HG02610 (cell line): Measurements from ENCODE around the gene AJAP1.

ENCODE experiments used
- ATAC-seq: cut with Tn5 transposase; IDR thresholded peaks from one replicate; pipeline ENCODE4 v1.9.1; 2021; ENCODE audit warnings: mild to moderate bottlenecking, moderate library complexity; ENCODE audit not compliant: unreplicated experiment

The AJAP1 gene

DNA sequence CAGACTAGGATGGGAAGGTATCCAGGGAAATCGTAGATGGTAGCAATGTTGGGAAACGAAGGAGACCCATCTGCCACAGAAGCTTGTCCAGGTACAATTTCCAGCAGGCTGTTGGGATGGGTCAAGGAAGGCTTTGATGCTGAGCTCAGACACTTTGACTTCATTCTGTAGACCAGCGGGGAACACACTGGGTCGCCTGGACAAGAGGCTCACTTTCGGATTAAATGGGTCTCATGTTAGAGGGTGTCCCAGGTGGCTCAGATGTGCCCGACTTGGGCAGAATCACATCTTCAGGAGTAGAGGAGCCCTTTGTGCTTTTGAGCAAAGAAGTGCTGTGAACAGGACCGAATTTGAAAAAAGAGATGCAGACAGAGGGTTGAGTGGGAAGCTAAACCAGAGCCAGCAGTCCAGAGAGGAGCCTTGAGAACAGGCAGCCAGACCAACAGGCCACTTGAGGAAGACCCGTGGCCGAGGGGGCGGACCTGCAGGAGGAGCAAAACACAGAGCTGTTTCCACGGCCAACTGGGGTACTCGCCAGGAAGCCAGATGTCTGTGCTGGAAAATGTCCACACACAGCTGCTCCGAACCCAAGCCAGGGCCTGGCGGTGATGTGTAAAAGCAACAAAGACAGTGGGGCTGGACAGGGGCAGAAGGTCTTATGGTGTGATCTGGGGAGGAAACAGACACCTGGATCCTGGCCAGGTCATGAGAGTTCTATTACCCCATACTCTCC, 146.9 kb downstream of the AJAP1 start:
- ATAC-seq = no peak

DNA sequence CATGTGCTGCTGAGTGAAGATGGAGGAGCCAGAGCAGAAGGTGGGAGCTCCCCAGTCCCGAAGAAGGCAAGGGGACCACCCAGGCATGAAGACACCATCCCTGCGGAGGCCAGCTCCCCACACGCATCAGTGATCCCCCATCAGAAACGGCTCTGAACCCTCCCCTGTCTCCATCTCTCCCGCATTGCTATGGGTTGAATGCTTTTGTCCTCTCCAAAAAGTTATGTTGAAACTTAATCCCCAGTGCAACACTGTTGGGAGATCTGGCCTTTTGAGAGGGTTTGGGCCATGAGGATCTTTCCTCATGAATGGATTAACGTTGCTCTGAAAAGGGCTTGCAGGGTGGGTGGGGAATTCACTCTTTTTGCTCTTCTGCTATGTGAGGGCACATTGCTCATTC, 147.6 kb downstream of the AJAP1 start:
- ATAC-seq = no peak

DNA sequence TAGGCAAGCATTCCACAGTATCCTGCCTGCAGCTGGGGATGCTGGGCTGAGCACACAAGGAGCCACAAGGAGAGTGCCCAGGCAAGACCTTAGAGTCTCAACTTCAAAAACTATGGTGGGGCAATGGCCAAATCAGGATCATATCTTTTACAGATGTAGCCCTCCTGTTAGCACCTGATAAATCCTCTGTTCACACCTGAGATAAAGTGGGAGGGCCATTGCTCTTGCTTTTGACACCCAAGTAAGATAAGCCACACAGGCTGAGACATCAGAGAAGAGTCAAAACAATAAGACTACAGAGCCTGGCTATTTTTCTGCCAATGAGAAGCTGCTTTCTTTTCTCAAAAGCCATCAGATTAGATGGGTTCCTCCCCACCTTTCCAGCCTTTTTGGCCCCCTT, 148.9 kb downstream of the AJAP1 start:
- ATAC-seq = no peak

DNA sequence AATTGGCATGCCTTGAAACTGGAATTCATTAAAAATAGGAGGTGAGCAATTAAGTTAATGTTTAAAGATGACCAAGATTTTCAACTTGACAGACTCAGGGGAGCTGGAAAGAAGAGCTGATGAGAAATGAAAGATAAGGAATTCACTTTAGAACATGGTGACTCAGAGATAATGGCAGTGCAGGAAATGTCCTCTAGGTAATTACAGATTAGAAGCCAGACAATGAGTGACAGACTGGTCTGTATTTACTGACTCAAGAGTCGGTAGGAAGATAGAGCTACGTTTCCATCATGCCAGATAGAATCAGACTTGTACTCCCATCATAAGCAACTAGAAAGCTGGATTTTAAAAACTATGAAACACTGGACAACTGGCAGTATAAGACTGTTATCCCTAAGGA, 151.6 kb downstream of the AJAP1 start:
- ATAC-seq = no peak

DNA sequence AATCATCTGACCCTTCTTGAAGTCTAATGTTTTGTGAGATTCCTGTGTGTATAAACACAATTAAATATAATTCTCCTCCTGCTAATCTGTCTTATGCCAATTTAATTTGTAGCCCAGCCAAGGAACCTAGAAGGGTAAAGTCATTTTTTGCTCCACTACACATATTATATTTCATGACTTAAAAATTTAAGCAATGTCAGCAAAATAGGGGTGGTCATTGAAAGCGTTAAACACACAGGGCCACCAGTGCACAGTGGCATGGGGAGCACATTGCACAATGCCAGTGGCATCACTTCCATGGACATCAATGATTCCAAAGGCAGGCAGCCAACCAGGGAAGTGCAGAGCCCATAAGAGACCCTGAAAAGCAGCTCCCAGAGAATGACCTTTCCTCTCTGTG, 166.1 kb downstream of the AJAP1 start:
- ATAC-seq = no peak

DNA sequence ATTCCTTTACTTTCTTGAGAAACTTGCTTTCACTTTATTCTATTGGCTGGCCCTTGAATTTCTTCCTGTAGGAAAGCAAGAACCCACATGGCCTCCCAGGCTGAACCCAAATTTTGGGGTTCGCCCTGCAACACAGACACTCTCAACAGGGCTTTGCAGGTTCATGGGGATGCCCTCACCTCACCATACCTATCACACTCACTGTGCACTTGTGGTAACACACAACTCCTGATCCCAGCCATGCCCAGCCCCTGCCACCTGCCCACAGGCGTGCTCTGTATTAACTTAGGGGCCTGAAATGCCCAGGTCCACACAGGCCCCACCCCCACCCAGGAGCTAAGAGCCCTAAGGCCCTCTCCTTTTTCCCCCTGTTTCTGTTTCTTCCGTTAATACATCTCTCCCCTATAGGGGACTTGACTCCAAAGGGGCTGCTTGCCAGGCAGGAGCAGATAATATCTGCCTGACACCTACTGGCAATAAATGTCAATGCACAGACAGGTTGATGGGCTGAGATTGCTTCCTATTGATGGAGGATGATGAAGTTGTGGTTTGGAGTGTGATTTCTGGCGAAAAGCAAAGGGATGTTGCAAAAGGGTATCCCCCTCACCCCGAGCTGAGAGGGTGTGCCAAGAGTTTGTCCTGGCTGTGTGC, 171.5 kb downstream of the AJAP1 start:
- ATAC-seq = no peak

DNA sequence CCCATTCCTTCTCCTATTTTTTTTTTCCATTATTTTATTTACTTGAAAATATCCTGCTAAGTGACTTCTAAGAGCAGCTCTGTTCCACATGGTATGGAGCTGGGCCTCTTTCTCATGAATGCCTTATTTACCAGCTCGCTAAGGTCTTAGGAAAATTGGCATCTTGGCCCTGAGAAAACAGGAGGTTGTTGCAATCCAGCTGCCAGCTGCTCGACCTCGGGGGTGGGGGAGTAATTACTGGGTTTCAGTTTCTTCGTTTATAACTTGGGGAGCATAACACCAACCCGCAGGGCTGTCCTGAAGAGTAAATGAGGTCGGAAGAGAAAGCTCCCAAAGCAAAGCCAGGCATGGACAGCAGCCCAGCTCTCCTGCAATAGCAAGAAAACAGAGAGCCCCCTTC, 176.3 kb downstream of the AJAP1 start:
- ATAC-seq = no peak

DNA sequence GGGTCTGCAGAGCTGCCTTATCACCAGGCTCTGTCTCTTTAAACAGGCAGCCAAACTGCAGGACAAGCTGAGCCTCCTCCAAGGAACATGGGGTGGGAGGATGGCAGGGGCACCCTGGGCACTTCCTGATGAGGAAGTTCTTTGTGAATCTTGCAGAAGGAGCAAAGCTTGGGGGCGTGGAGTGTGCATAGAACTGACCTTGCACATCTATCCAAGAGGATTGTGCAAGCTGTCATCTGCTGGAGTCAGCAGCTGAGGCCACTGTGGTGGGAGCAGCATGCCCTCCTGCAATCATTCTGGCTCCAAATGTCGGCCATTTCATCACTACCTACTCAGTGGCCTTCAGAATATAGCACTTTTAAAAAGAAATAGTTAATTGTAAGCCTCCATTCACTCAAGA, 182.2 kb downstream of the AJAP1 start:
- no peak for ATAC-seq

DNA sequence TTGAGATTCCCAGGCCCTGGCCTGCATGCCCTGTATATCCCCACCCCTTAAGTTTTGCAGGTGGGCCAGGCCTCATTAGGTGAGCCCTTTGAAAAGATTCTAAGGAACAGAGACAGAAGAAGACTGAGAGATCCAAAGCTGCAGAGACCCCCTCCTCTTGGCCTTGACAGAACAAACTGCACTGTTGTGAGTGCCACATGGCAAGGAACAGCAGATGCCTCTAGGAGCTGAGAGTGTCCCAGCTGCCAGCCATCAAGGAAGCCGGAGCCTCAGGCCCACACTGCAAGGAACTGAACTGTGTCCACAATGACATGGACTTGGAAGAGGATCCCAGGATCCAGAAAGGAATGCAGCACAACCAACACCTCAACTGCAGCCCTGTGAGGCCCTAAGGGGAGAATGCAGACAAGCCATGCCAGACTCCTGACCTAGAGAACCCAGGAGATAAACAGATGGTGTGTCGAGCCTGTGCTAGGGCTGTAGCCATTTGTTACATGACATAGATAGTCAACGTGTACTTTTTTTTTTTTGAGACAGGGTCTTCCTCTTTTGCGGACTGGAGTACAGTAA, 182.7 kb downstream of the AJAP1 start:
- no peak for ATAC-seq

DNA sequence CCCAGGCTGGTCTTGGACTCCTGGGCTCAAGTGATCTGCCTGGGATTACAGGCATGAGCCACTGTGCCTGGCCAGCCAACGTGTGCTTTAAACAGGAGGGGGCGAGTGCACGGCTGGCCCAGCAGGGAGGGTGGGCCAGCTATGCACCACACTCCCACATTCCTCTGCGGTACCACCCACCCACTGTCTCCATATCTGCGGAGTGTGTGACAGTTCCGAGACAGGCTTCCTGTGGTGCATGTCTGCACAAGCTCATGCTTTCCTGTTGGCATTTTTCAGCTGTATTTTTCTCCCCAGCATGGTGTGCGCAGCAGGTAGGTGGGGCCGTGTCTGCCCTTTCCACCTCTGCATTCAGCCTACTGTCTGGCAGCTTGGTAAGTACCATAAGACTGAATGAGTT, 183.3 kb downstream of the AJAP1 start:
- no peak for ATAC-seq

DNA sequence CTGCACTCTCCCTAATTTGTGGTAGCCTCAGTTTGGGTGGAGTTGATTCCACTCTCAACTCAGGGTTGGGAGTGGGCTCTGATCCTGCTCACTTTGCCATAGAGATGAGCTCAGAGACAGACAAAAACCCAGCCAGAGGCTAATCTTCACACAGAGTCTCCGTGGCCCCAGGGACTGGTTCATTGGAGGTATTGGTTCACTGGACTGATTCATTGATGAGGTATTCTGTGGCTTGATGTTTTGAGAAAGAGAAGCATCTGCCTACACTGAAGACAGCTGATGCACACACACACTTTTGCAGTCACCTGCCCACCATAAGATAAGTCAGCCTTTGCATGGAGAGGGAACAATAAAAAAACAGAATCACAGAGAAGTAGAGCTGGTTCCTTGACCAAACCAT, 183.8 kb downstream of the AJAP1 start:
- ATAC-seq = no peak
